PC-9 (cell line): ENCODE results near the gene PTDSS2. TPM values are rescaled to one million over a fixed set of nuclear protein-coding genes. Genes with fewer than 3 reads are reported as not detected.

Source experiments
- BruUV-seq: library from RNA; stranded (reverse); fragments of 400-500 nt; replicated peaks from 2 replicates; lab custom pipeline; 2021; lab: Mats Ljungman, UMichigan
- CTCF ChIA-PET: fragments of 300-600 bp; sonication (Branson Sonifier 250); formaldehyde crosslinking; loops from one replicate; lab custom pipeline; 2022; ENCODE audit warnings: antibody characterized with exemption; lab: Charles Lee
- POLR2A ChIA-PET: fragments of 300-600 bp; sonication (Branson Sonifier 250); formaldehyde crosslinking; loops from one replicate; lab custom pipeline; 2022; ENCODE audit warnings: antibody characterized with exemption; ENCODE audit not compliant: unreplicated experiment; lab: Charles Lee
- DNase-seq, 2 experiments: peaks; one replicate each; pipeline versions ENCODE4 v3.0.0 to v3.0.0-alpha.2; 2015 to 2022; ENCODE audit warnings: mixed read lengths in 1 of 2
- H2AFZ ChIP-seq: fragments of 200-600 bp; sonication (generic); 2 replicates; pipeline ENCODE4 v1.8.1; 2017; ENCODE audit warnings: antibody characterized with exemption
- H3F3A ChIP-seq: fragments of 200-600 bp; sonication (generic); 2 replicates; pipeline ENCODE4 v1.8.1; 2017; ENCODE audit warnings: antibody characterized with exemption, mild to moderate bottlenecking, low read depth; ENCODE audit not compliant: insufficient read depth
- H3K27ac ChIP-seq: fragments of 200-600 bp; sonication (generic); 2 replicates; pipeline ENCODE4 v1.6.1; 2016; ENCODE audit warnings: mixed run types
- H3K27me3 ChIP-seq: fragments of 200-600 bp; sonication (generic); 2 replicates; pipeline ENCODE4 v1.6.1; 2016; ENCODE audit warnings: low read depth, mixed run types; ENCODE audit not compliant: insufficient read depth
- H3K36me3 ChIP-seq: fragments of 200-600 bp; sonication (generic); 2 replicates; pipeline ENCODE4 v1.6.1; 2016; ENCODE audit warnings: low read depth, mixed run types
- H3K4me1 ChIP-seq: fragments of 200-600 bp; sonication (generic); replicated peaks from 2 replicates; pipeline ENCODE4 v1.6.1; 2016; ENCODE audit warnings: mixed run types; ENCODE audit not compliant: insufficient read depth
- H3K4me2 ChIP-seq: fragments of 200-600 bp; sonication (generic); 2 replicates; pipeline ENCODE4 v1.6.1; 2017; ENCODE audit warnings: mixed run types
- H3K4me3 ChIP-seq: fragments of 200-600 bp; sonication (generic); 2 replicates; pipeline ENCODE4 v1.6.1; 2016; ENCODE audit warnings: mixed run types
- H3K79me2 ChIP-seq: fragments of 200-600 bp; sonication (generic); 2 replicates; pipeline ENCODE4 v1.6.1; 2017; ENCODE audit warnings: low read depth, mixed run types
- H3K9me2 ChIP-seq: fragments of 200-600 bp; sonication (generic); 2 replicates; pipeline ENCODE4 v1.8.1; 2017; ENCODE audit warnings: mild to moderate bottlenecking; ENCODE audit not compliant: insufficient read depth
- H3K9me3 ChIP-seq: fragments of 200-600 bp; sonication (generic); 2 replicates; pipeline ENCODE4 v1.8.1; 2016; ENCODE audit warnings: low read depth; ENCODE audit not compliant: insufficient read depth
- H4K20me1 ChIP-seq: fragments of 200-600 bp; sonication (generic); 2 replicates; pipeline ENCODE4 v1.8.1; 2017; ENCODE audit not compliant: insufficient read depth
- CTCF ChIP-seq: fragments of 200-600 bp; sonication (generic); conservative IDR thresholded peaks from 2 replicates; pipeline ENCODE4 v1.6.1; 2017; ENCODE audit warnings: mixed run types, antibody characterized with exemption, mild to moderate bottlenecking, moderate library complexity
- EZH2 ChIP-seq: fragments of 200-600 bp; sonication (generic); IDR thresholded peaks from 2 replicates; pipeline ENCODE4 v1.8.0; 2017; ENCODE audit warnings: antibody characterized with exemption, low read depth
- intact Hi-C: fragments of 100-400 bp; cut with micrococcal nuclease; formaldehyde crosslinking; loops from one replicate; pipeline ENCODE4 v1.10.0; 2022; ENCODE audit not compliant: unreplicated experiment
- total RNA-seq: library from RNA; stranded (reverse); gene quantifications from 2 replicates; pipeline ENCODE4 v1.2.3, GENCODE V29; 2021

The PTDSS2 gene
- total RNA-seq, 1 experiment from 2014 or later, result 32.5 TPM

DNA sequence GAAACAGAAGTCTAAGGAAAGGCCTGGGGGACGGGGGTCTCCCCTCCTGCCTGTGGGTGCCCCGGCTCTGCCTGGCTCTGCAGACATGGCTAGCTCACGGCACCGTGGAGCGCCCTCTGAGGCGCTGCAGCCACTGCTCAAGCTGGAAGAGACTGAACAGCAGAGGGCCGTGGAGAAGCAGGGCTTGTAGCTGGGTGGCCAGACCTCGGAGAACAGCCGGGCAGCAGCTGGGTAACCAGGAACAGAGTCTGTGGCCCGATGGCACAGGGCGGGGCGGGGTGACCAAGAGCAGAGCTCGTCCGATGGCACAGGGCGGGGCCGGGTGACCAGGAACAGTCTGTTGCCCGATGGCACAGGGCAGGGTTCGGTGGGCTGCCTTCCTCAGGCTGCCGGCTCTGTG, 38.9 kb downstream of the PTDSS2 start:
- Histone ChIP-seq H3K4me2 (no peak overlapping the region), H3F3A (no peaks in the 10 kb centered on the region), H3K27me3 (no peaks in the 10 kb centered on the region), H3K9me3 (no peaks in the 10 kb centered on the region), H2AFZ (no peak overlapping the region), H3K79me2 (no peaks in the 10 kb centered on the region), H3K9me2 (no peaks in the 10 kb centered on the region), H3K36me3 (no peaks in the 10 kb centered on the region), H4K20me1 (no peaks in the 10 kb centered on the region), H3K27ac (no peak overlapping the region), H3K4me1 (no peaks in the 10 kb centered on the region), H3K4me3 (no peak overlapping the region)
- POLR2A ChIA-PET, result no interaction called here
- intact Hi-C loops, result no loop called here
- no peak for DNase-seq
- CTCF ChIA-PET, result no interaction called here
- no TSS peak for BruUV-seq
- TF ChIP-seq EZH2 (no peak), CTCF (no peak)

DNA sequence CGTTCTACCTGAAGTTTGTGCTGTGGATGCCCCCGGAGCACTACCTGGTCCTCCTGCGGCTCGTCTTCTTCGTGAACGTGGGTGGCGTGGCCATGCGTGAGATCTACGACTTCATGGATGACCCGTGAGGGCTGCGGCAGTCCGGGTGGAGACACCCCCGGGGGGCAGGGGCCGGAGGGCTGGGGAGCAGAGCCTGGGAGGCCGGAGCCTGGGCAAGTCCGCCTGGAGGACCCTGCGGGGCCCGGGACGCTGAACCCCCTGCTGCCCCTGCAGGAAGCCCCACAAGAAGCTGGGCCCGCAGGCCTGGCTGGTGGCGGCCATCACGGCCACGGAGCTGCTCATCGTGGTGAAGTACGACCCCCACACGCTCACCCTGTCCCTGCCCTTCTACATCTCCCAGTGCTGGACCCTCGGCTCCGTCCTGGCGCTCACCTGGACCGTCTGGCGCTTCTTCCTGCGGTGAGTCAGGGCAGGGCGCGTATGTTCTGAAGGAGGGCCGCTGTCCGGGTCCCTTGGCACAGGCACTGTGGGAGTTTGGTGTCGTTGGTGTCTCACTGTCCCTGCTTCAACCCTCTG, 39.6 kb downstream of the PTDSS2 start:
- Histone ChIP-seq H4K20me1 (no peaks in the 10 kb centered on the region), H3F3A (no peaks in the 10 kb centered on the region), H3K27ac (no peak overlapping the region), H3K4me1 (no peaks in the 10 kb centered on the region), H2AFZ (no peak overlapping the region), H3K36me3 (no peaks in the 10 kb centered on the region), H3K9me3 (no peaks in the 10 kb centered on the region), H3K4me3 (no peak overlapping the region), H3K4me2 (no peak overlapping the region), H3K9me2 (no peaks in the 10 kb centered on the region), H3K27me3 (no peaks in the 10 kb centered on the region), H3K79me2 (no peaks in the 10 kb centered on the region)
- TF ChIP-seq CTCF (no peak), EZH2 (no peak)
- CTCF ChIA-PET, result no interaction called here
- BruUV-seq, result no TSS peak
- intact Hi-C loops, result no loop called here
- POLR2A ChIA-PET, result no interaction called here
- no peak for DNase-seq

- no peak for DNase-seq
- H3K36me3 ChIP-seq, result no peaks in the 10 kb centered on the region
- H3K4me2 ChIP-seq, result no peak overlapping the region
- H3K4me1 ChIP-seq, result no peaks in the 10 kb centered on the region
- TF ChIP-seq CTCF (no peak), EZH2 (no peak)
- ChIA-PET POLR2A (no interaction called here), CTCF (no interaction called here)
- intact Hi-C loops, result no loop called here
- BruUV-seq, result no TSS peak
- no peaks in the 10 kb centered on the region for H3K27me3 ChIP-seq
- no peaks in the 10 kb centered on the region for H3F3A ChIP-seq
- no peaks in the 10 kb centered on the region for H3K79me2 ChIP-seq
- no peak overlapping the region for H3K27ac ChIP-seq
- H4K20me1 ChIP-seq, result no peaks in the 10 kb centered on the region
- no peaks in the 10 kb centered on the region for H3K9me2 ChIP-seq
- no peaks in the 10 kb centered on the region for H3K9me3 ChIP-seq
- no peak overlapping the region for H3K4me3 ChIP-seq
- H2AFZ ChIP-seq, result no peak overlapping the region
These were observed 40.3 kb downstream of the PTDSS2 start for GRCh38 chr11:490186-490929.
